Measurements from ENCODE around the gene ZNF492. TPM values are rescaled to one million over a fixed set of nuclear protein-coding genes. Genes with fewer than 3 reads are reported as not detected.
A peak's percentile ranks its signal among the peaks of the same experiment; 100 is the strongest.
"Not testable (repeated sequence)": the region's sequence is repeated elsewhere in the genome, so short reads cannot be mapped to it uniquely, and the experiment has no call there.

The ZNF492 gene
- total RNA-seq: 0.11 TPM
- long read RNA-seq: 0 reads

DNA sequence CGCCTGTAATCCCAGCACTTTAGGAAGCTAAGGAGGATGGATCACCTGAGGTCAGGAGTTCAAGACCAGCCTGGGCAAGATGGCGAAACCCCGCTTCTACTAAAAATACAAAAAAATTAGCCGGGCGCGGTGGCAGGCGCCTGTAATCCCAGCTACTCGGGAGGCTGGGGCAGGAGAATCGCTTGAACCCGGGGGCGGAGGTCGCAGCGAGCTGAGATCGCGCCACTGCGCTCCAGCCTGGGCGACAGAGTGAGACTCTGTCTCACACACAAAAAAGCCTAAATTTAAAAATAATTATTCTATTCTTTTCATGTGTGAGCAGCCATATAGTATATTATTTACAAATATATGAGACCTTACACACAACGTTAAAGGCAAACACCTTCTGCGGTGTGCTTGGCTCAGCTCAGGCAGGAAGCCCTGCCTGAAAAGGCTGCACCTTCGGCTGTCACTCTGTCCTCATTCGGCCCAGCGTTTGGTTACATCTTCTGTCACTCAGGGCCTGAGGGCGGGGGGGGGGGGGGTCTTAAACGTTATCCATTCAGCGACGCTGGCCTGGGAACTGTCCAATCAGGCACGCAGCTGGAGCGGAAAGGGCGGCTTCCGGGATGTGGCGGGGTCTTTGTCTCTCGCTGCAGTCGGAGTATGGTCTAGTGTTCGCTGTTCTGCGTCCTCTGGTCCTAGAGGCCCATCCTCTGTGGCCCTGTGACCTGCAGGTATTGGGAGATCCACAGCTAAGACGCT is at the start of gene ZNF492:
Gene ZNF492, plus strand, starts transcription at position 619 of the 744 bp plus-strand sequence. CDS start 19,076 bp downstream, outside the sequence.
- DNase-seq: peak; percentile 92
- intact Hi-C loops (cut with DNase I): not testable (repeated sequence)
- ATAC-seq (ENCODE audit: poor library complexity): peak; percentile 99

DNA sequence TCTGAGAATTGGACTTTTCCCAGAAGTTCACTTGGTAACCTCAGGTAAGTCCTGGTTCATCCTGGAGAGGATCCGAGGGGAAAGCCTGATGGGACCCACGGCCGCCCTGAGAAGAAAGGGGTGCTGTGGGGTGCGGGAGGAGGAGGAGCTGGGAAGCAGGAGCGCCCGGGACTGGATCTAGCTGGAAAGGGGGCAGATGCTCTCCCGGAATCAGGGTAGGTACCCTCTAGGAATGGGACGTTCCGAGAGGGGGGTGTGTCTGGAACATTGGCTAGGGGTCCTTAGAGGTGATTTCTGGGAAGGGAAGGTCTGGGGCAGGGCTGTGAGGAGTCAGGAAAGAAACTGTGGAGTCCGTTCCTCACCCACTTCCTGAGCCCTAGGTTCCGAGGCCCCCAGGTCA is 38.7 kb upstream of the ZNF492 start:
- DNase-seq (no peak), ATAC-seq (ENCODE audit: poor library complexity) (no peak)
- intact Hi-C loops (cut with DNase I): no loop called here

DNA sequence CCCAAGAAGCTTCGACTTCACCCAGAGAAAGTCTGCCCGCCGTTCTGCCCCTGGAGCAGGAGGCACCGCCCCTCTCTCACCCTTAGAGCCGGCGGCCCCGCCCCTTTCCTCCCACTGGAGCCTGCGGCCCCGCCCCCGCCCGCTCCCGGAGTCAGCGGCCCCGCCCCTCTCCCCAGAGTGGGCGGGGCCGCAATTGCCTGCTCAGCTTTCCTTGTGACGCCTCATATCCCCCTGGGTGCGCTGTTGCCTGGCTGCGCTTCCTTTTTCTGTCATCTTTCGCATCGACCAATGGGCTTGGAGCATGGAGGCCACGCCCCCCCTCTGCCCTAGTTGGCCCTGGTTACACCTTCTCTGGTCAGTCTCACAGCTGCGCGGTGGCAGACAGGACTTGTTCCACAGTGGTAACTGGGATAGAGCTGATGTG is 38.2 kb upstream of the ZNF492 start:
- ATAC-seq (ENCODE audit: poor library complexity): peak; percentile 69
- peak; percentile 84 for DNase-seq
- intact Hi-C loops (cut with DNase I): no loop called here

DNA sequence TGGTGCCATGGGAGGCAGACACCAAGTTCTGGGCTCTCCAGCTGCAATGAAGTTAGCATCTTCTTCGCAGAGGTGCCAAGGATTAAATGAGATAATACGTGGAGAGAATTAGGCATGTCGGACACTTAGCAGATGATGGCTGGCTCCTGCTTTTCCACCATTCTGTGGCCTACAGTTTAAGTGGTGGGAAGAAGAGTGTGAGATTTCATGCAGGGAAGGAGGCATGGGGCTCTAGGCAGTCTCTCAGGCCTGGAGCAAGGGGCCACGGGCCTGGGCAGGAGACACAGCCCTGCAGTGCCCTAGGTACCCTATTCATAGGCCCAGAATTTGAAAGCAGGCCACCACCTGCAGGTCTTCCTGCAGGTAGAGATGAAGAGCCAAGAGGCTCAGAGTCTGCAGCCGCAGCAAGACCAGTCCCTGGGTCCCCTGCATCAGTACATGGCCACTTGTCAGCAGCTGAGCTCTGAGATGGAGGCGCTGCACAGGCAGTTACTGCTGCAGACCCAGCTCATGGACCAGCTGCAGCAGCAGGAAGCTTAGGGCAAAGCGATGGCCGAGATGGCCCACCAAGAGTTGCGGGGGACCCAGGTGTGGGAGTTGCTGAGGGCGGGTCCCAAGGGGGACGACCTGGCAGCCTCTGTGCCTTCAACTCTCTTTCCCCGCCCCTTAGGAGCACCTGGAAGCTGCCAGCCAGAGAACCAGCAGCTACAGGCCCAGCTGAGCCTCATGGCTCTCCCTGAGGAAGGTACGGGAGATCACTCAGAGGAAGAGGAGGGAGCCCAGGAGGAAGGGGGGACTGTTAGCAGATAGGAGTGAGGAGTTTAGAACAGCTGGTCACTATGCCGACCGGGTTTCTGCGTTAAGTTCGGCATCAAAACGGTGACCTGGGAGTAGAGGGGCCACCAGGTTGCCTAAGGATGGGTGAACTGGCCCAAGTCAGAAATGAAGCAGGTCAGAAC is 33.2 kb upstream of the ZNF492 start:
- ATAC-seq (ENCODE audit: poor library complexity): no peak
- DNase-seq: no peak

DNA sequence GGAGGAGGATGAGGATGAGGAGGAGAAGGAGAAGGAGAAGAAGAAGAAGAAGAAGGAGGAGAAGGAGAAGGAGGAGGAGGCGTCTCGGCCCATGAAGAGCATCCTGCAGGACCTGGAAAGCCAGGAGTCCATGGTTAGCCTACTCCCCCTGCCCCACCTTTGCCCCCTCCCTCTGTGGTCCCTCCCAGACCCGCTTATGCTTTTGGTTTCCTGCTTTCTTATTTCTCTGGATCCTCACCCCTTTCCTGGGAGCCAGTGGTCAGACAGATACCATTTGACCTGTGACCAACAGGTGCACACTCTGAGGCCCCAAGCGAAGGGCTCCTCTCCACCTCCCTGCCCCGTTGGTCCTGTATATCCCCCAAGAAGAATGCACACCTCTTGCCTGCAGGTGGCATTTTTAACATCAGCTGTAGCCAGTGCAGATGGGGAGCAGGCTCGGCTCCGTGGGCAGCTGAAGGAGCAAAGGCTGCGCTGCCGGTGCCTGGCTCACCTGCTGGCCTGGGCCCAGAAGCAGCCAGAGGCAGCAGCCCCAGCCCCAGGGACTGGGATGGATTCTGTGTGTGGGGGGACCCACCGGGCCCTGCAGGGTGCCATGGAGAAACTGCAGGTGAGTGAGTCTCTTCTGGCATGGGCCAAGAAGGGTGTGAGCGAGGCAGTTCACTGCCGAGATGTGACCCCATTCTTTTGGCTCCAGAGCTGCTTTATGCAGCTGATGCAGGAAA is 32.1 kb upstream of the ZNF492 start:
- DNase-seq: no peak
- intact Hi-C loops (cut with DNase I): no loop called here

More for the DNA sequence above, 33.2 kb upstream of the ZNF492 start:
- intact Hi-C loops (cut with DNase I): no loop called here

DNA sequence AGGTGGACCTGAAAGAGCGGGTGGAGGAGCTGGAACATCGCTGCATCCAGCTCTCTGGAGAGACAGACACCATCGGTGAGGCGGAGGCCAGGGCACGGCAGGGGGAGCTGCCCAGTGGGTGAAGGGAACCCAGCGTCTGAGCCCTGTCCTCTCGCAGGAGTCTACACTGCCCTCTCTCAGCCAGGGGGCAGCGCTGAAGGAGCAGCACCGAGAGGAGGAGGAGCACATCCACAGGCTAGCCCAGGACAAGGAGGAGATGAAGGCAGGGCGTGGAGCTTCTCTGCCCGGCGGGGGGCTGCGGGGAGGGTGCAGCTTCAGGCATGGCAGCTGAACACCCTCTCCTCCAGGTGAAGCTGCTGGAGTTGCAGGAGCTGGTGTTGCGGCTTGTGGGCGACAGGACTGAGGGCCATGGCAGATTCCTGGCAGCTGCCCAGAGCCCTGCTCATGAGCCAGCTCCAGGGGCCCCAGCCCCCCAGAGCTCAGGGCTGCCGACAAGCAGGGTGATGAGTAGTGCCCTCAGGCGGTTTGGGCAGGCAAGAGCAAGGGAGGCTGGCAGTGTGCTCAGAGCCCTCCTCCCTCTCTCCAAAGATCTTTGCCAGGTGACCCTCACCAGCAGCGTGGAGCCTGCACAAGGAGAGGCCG is 31.4 kb upstream of the ZNF492 start:
- DNase-seq (no peak), ATAC-seq (ENCODE audit: poor library complexity) (no peak)
- intact Hi-C loops (cut with DNase I): no loop called here

More for the DNA sequence above, 32.1 kb upstream of the ZNF492 start:
- ATAC-seq (ENCODE audit: poor library complexity): no peak

DNA sequence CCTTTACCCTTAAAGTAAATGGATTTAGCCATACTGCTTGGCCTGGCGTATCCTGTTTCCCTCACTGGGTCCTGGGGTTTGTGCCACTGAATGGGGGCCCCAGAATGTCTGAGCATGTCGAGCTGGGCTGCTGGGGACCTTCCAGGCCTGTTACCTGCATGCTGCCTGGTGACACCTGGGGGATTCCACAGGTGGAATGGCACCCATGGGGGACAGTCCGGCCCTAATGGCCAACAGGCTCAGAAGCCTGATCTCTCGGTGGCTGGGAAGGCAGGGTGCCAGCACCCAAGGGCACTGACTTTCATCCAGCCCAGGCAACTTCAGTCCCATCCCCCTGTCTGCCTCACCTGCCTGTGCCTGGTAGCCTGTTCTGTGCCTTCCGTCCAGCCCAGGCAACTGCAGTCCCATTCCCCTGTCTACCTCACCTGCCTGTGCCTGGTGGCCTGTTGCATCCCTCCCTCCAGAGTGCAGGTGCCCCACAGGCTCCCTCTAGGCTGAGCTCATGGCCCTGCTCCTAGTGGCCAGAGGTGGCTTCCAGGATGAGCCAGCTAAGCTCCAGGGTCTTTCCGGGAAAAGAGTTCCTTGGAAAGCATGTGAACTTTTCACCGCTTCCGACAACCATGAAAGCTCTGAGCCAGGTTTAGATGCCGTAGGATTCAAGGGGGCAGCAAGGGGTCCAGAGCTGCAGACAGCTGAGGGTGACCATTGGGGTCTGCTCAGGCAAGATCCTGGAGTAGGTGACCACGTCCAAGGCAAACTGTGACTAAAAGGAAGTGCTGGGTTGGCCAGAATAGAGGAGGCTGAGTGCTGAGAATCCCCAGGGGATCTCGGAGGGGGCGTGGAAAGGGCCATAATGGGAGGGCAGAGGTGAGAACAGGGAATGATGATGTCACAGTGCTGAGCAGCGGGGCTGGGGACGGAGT is 30.3 kb upstream of the ZNF492 start:
- DNase-seq: no peak
- no peak for ATAC-seq (ENCODE audit: poor library complexity)
- intact Hi-C loops (cut with DNase I): no loop called here

DNA sequence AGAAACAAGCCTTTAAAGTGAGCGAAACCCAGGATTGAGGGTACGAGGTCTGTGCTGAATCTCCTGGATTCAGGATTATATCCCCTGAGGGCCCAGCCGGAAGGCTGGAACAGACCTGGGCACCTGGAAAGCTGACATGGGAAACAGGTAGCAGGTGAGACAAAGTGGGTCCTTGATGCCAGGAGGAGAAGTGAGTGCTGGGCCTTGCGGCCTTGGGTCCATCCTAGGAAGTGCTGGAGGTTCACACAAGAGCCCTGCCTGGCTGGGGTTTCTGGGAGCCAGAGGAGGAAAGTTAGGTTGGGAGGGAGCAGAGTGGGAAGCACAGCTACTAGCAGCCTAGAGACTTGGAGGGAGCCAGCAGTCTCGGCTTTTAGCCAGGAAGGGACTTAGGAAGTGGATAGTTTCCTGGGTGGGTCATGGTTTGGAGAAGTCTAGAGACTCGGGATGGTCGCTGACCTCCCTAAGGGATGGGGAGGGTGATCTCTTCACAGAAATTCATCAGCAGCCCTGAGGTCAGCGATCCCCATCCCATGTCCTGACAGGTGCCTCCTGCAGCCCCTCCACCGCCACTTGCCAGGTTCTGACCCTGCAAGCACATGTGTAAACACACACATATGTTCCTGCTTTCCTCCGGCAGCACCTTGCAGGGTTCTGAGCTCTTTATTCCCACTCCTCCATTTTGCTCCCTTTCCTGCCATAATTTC is 29.4 kb upstream of the ZNF492 start:
- ATAC-seq (ENCODE audit: poor library complexity) (no peak), DNase-seq (no peak)
- intact Hi-C loops (cut with DNase I): no loop called here

DNA sequence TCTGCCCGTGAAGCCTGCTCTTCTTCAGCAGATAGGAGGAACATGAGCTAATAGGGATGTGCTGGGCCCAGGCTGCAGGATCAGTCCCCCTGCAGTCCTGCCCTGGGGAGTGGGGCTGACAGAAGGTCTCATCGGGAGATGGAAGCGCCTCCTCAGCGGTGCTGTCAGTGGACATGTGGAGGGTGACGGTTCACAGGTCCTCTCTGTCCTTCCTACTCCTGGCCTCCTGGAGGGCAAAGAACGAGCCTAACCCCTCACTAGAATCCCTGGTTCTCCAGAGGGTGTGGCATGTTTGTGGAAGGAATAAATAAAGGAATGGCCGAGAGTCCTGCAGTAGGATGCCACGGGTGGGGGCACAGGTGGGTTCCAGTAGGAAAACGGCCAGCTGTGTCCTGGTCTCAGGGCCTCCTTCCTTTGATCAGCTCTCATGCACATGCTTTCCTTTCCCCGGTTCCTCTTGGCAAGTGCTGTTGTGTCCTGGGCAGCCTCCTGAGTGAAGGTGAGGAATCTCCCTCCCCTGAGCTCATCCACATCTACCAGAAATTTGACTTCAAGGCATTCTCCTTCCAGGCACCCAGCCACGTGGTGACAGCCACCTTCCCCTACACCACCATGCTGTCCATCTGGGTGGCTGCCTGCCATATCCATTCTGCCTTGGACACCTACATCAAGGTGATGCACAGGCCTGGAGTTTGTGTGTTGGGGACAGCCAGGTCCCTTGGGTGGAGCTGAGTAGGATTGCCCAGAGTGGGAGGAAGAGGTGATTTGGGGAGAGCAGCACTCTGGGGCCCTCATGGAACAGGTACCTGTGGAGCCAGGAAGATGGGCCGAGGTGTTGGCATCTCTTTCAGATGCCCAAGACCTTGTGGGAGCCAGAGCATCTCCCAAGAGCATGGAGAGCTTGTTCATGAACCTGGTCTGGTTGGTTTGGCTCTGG is 28.6 kb upstream of the ZNF492 start:
- intact Hi-C loops (cut with DNase I): no loop called here
- ATAC-seq (ENCODE audit: poor library complexity): no peak
- DNase-seq: no peak

DNA sequence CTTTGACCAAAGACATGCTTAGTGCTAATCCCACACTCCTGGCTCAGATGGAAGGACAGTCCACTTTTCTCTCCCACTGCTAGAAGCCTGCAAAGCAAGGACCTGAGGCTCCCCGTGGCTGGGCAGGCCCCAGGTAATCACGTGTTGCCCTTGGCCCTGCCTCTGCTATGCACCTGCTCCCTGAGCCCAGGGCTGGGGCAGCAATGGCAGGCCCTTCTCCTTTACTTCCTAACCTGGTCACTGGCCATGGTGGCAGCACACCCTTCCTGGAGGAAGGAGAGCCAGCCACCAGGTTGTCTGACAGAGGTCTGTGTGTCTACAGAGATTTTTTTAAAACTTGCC is 27.9 kb upstream of the ZNF492 start:
- DNase-seq (no peak), ATAC-seq (ENCODE audit: poor library complexity) (no peak)
- intact Hi-C loops (cut with DNase I): no loop called here

DNA sequence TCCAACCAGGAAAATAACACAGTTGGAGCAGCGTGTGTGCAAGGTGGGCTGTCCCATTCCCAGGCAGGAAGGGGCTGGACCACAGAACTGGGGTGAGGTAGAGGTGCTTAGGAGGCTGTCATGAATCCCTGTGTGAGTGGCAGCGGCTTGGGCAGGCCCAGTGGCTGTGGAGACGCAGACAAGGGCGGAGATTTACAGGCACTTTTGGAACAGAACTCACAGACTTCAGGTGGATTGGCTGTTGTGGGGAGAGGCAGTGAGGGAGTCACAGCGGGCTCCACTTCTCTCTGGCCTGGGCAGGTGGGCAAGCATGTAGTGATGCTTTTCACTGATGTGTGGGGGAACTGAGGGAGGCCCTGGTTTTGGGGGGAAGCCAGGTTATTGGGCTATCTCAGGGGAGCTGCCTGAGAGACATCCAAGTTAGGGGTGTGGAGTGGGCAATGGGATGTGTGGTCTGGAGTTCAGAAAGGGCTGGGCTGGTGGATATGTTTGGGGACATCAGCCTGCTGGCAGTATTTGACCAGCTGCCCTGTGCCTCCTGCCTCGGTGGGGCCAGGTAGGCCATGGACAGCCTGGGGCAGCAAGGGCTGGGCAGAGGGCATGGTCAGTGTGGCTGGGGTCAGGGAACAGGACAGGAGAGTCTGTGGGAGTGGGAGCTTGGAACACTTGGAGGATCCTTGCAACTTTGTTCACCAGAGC is 27.0 kb upstream of the ZNF492 start:
- no peak for DNase-seq
- intact Hi-C loops (cut with DNase I): no loop called here

DNA sequence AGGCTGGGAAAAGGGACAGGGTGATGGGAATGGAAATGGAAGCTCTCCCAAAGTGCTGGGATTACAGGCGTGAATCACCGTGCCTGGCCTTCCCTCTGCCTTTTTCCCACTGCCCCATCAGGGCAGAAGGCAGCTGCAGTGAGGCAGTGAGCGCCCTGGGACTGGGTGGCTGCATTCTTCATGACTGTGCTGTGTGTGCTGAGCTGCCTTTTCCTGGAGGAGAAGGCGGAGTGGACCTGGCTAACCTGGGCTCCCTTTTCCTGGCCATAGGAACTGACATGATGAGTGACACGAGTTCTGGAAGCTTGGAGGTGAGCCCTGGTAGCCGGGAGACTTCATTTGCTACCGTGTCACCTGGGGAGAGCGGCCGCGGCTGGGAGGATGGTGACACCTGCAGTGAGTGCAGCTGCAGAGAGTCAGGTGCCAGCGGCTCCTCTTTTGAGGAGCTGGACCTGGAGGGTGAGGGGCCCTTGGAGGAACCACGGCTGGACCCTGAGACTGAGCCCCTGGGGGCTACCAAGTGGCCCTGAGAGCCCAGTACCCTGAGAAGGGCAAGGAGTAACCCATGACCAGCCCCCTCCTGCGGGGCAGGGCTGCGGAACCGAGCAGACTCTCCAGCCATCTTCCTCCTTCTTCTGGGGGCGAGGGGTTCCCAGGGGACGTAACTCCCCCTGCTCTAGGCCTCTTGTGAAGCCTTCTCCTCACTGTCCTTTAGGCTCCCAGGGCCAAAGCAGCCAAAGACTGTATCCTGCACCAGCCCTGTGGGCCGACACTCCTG is 26.3 kb upstream of the ZNF492 start:
- no peak for DNase-seq
- ATAC-seq (ENCODE audit: poor library complexity): no peak
- intact Hi-C loops (cut with DNase I): no loop called here

More for the DNA sequence above, 27.0 kb upstream of the ZNF492 start:
- ATAC-seq (ENCODE audit: poor library complexity): no peak

DNA sequence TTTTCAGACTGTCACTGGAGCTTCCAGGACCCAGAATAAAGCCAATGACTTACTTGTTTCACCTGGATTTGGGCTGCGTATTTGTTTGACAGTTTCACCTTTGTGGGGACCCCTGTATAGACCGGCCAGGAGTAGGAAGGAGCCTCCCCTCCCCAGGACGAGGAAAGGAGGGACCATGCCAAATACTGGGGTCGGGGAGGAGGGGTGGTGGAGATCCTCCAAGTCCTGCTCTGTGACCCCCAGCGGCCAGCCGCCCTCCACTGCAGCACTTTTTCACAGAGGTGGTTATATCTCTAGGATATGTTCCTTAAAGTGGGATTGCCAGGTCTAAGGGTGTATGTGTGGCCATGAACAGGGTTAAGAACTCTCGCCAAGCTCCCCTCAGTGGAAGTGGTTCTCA is 25.7 kb upstream of the ZNF492 start:
- intact Hi-C loops (cut with DNase I): no loop called here

DNA sequence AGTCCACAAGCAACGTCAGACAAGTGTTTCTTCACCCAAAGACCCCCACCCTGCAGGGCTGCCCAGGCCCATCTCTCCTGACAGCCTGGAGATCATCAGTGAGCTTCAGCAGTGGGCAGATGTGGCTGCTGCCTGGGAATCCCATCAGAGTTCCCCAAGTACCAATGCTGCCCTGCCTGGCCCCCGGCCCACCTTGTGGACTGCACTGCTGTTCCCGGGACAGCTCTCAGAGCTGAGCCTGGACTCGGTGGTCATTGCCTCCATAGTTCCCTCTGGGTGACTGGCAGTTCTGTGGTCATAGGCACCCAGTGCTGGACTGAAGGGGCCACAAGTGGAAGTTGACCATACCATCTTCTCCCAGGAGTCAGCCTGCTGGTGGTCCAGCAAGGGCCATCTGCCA is 24.5 kb upstream of the ZNF492 start:
- no peak for ATAC-seq (ENCODE audit: poor library complexity)
- DNase-seq: no peak

More for the DNA sequence above, 25.7 kb upstream of the ZNF492 start:
- DNase-seq (no peak), ATAC-seq (ENCODE audit: poor library complexity) (no peak)

DNA sequence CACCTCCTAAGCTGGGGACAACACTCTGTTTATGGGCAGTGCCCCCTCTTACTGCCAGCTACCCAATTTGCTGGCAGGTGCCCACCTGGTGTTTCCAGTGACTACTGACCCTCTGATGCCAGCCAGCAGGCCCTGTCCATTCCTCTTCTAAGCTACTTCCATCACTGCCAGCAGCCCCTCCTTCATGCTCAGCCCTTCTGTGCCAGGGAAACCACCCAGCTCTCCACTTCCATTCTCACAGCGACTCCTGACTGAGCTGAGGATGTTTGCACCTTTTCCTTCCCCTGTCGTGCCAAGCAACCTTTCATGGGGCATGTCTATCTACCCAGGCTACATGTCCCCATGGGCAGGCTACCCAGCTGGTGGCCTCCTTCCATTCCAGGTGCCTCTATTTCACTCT is 24.0 kb upstream of the ZNF492 start:
- ATAC-seq (ENCODE audit: poor library complexity): no peak
- no peak for DNase-seq
- intact Hi-C loops (cut with DNase I): no loop called here

More for the DNA sequence above, 24.5 kb upstream of the ZNF492 start:
- intact Hi-C loops (cut with DNase I): no loop called here

All from Right ventricle myocardium superior (tissue), 1 donor.